Fibroblast of the conjunctiva (primary cell): ENCODE results near the gene OMP.
"Not testable (repeated sequence)": the region's sequence is repeated elsewhere in the genome, so short reads cannot be mapped to it uniquely, and the experiment has no call there.

Experiments used
- DNase-seq: peaks from one replicate; pipeline ENCODE4 v3.0.0-alpha.2; 2010; ENCODE audit warnings: low read depth

The OMP gene

GRCh38 chr11:77086521-77087472 is 15.8 kb upstream of the OMP start:
- DNase-seq, result no peak

GRCh38 chr11:77087723-77088225 is 14.9 kb upstream of the OMP start:
- no peak for DNase-seq

- no peak for DNase-seq
Measured at GRCh38 chr11:77088236-77089003, 14.2 kb upstream of the OMP start.

GRCh38 chr11:77089004-77089545 is 13.6 kb upstream of the OMP start:
- no peak for DNase-seq

- no peak for DNase-seq
Measured at GRCh38 chr11:77090046-77090372, 12.6 kb upstream of the OMP start.

GRCh38 chr11:77090373-77091111 is 12.1 kb upstream of the OMP start:
- DNase-seq, result no peak

- peak; percentile 60 for DNase-seq
Measured at GRCh38 chr11:77091146-77091940, 11.3 kb upstream of the OMP start.

GRCh38 chr11:77092382-77092781 is 10.3 kb upstream of the OMP start:
- DNase-seq, result no peak

- no peak for DNase-seq
Measured at GRCh38 chr11:77093056-77093891, 9.4 kb upstream of the OMP start.

GRCh38 chr11:77093987-77094840 is 8.4 kb upstream of the OMP start:
- DNase-seq, result no peak

- DNase-seq, result no peak
Measured at GRCh38 chr11:77094841-77095365, 7.7 kb upstream of the OMP start.

- DNase-seq, result no peak
Measured at GRCh38 chr11:77095551-77096490, 6.8 kb upstream of the OMP start.

GRCh38 chr11:77096591-77097019 is 6.0 kb upstream of the OMP start:
- DNase-seq, result no peak

- not testable (repeated sequence) for DNase-seq
Measured at GRCh38 chr11:77097180-77097579, 5.5 kb upstream of the OMP start.

GRCh38 chr11:77100166-77101042 is 2.2 kb upstream of the OMP start:
- no peak for DNase-seq

GRCh38 chr11:77101043-77101537 is 1.6 kb upstream of the OMP start:
- no peak for DNase-seq

- no peak for DNase-seq
Measured at GRCh38 chr11:77103319-77103718, 679 bp downstream of the OMP start.
